NCI-H226 (cell line): ENCODE results near the gene DICER1.
"Not testable (repeated sequence)": the region's sequence is repeated elsewhere in the genome, so short reads cannot be mapped to it uniquely, and the experiment has no call there.

Source experiments
- DNase-seq: peaks from one replicate; pipeline ENCODE4 v3.0.0-alpha.2; 2015

DICER1 gene

DNA sequence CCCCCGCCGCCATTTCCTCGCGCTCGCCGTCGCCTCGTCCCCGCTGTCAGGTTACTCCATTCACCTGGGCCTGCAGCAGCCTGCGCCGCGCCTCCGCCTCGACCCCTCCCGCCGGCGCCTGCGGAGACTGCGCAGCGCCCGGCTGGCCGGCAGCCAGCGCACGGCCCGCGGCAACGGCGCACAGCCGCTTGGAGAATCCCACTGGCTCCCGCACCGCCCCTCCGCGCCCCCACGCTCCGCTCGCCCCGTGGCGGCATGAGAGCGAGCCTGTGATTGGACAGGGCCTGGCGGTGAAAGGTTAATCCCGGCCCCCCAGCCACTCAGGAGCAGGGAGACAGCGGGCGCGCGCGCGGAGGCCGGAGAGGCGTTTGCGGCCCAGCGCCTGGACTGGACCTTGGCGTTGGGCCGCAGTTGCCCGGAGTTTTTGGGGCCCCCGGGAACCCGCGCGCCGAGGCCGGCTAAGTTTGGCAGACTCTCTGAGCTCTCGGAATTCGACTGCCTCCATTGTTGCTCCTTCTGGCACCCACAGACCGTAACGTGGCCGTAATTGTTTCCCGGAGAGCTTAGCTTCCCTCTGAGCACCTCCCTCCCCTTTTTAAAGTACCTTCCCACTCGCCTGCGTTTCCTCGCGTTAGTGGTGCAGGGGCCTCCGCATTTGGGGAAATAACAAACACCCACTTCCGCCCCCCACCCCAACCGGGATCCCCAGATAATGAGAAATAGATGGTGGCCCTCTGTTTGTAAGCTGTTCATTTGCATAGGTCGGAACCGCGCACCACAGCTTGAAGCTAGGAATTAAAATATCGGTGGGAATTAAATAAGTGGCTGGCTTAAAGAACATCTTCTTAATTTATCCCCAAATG lies at the start of gene DICER1:
DICER1 (minus strand) TSS at position 203 of the 863 bp plus-strand sequence. CDS start 24,071 bp downstream, outside the sequence.
- DNase-seq = peak; percentile 85

- no peak for DNase-seq
Observed at GRCh38 chr14:95206534-95206933, 49.2 kb upstream of the DICER1 start.

- DNase-seq = no peak
Observed at GRCh38 chr14:95204705-95205104, 47.4 kb upstream of the DICER1 start.

- DNase-seq = not testable (repeated sequence)
Observed at GRCh38 chr14:95201745-95202144, 44.4 kb upstream of the DICER1 start.

DNA sequence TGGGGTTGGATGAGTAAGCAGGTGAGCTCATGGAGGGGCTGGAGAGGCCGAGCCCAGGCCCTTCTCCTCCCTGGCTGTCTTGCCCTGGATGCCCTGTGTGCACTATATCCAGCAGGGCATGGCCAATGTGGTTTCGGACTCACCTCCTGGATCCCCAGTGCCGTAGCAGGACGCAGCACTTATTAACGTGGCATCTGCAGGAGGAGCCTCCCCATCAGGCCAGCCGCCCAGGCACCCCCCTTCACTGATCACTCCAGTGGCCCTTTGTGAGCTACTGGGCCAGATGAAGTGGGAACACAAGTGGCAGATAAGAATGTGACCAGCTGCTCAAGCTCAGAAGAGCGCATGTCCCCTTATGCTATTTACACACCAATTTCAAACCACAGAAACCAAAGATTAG lies 43.1 kb upstream of the DICER1 start:
- DNase-seq = no peak

DNA sequence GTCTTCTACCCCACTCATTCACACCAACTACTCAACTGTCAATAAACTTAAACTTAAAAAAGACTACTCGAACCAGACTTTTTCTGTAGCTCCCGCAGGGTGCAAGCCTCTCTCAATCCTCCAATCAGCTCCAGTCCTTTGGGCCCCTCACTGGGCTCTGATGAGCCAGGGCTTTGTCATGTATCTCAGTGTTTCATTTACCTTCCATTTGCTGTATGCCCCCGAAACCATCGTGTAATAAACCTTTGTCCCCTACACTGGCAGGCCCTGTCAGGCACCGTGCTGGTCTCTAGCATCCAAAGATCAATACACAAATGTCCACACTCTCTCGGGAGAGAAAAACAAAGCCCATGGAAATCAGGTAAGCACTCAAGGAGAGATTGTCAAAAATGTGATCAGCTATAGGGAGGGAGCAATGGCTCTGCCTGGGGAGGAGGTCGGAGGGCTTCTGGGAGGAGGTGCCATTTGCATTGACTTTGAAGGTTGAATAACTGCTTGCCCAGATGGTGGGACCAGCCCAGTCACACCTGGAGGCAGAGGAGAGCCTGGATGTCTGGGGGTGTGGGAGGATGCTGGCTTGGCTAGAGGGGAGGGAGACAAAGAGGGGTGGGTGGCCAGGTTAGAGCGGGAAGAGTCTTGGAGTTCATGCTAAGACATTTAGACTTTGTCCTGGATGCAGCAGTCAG lies 42.1 kb upstream of the DICER1 start:
- no peak for DNase-seq

GRCh38 chr14:95198320-95198719 lies 41.0 kb upstream of the DICER1 start:
- DNase-seq = no peak

DNA sequence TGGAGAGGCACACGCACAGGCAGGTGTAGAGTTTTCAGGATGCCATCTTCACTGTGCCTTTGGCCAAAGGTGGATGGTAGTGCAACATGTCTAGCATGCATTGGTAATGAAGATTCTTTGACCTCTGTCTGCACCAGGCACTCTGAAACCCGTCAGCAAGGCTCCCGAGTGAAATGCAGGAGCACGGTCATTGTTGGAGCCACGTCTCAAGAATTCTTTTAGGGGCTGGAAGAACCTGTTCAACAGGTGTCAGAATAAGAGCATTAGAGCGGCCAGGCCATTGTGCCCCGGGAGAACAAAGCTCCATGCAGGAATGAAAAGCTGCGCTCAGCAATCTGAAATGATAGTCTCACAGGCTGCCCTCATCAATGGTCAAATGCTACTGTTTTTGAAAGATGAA lies 40.2 kb upstream of the DICER1 start:
- DNase-seq = no peak

DNA sequence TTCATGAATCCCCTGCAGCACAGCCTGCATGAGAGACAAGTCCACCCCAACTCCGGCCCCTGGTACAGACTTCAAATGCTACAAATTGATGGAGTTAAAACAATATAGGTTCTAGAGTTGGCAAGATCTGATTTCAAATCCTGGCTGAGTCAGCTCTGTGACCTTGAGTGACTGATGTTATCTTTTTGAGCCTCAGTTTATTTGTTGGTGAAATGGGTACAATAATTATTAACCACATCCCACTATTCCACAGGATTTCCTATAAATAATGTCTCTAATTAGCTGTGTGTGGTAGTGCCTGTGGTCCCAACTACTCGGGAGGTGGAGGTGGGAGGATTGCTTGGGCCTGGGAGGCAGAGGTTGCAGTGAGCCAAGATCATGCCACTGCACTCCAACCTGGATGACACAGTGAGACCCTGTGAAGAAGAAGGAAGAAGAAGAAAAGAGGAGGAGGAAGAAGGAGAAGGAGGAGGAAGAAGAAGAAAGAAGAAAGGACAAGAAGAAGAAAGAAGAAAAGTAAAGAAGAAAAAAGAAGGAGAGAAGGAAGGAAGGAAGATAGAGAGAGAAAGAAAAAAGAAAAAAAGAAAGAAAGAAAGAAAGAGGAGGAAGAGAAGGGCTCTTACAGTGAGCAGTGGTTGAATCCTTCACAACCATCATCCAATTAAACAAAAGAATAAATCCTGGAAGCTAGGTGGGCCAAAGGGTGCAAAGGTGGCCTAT lies 39.7 kb upstream of the DICER1 start:
- no peak for DNase-seq

- DNase-seq = no peak
Observed at GRCh38 chr14:95196268-95196667, 38.9 kb upstream of the DICER1 start.

DNA sequence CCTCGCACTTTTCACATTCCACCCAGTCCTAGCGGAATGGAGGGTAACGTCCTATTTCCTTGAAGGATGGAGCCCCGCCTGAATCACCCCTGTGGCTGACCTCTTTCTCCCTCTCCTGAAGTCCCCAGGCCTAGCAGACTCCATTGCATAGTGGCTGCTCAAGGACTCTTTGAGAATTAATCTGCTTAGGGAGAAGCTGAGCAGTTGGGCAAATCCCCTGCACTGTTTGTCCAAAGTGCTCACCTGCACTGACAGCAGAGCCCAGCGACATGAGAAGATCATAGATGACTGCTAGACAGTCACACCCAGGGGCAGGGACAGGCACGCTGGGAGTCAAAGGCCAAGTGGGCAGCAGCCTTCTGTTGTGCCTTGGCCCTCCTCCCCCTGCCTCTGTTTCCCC lies 37.7 kb upstream of the DICER1 start:
- no peak for DNase-seq

GRCh38 chr14:95193081-95193480 lies 35.8 kb upstream of the DICER1 start:
- DNase-seq = no peak

- DNase-seq = no peak
Observed at GRCh38 chr14:95192311-95192710, 35.0 kb upstream of the DICER1 start.

DNA sequence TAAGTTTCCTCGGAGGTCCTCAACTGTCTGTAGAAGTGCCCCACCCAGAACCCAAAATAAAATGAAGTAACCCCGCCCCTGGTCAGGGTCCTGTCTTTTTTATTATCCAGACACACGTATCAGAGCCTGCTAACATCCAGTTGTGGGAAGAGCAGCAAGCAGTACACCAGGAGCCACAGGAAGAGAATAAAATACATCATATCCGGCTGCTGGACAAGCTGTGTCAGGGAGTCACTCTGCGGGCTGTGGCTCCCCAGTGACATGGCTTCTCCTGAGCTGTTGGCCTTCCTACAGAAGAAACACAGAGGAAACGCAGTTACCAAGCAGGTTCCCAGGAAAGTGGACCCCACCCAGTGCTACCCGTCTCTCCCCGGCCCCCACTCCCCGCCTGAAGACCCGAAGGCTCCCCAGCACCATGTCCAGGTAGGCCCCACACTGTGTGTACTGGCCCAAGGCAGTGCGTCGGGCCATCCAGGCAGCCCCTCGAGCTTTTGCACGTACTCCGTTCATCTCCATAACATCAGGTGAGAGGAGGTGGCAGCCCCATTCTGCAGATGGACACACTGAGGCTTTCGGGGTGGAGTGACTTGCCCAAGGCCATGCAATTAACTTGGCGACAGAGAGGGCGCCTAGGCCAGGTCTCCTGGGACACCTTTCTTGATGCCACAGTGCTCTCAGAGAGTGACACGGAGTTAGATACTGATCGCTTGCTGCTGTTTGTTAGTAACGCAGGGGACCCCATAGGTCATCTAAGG lies 34.3 kb upstream of the DICER1 start:
- DNase-seq = no peak

- no peak for DNase-seq
Observed at GRCh38 chr14:95190857-95191256, 33.5 kb upstream of the DICER1 start.

- DNase-seq = no peak
Observed at GRCh38 chr14:95190346-95190840, 33.1 kb upstream of the DICER1 start.

GRCh38 chr14:95189367-95190132 lies 32.2 kb upstream of the DICER1 start:
- no peak for DNase-seq

DNA sequence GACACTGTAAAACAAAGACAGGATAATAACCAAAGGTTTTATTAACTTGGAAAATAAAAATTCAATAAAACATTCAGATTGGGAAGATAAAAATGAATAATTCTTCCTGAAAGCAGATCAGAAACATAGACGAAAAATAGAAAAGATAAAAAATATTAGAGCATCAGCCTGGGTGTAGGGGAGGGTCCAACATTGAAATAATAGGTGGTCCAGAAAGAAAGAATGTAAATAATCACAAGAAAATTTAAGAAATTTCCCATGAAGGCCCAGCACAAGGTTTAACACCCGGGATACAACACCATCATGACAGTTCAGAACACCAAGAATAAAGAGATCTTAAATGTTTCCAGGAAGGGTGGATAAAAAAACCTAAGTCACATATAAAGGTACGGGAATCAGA lies 31.1 kb upstream of the DICER1 start:
- DNase-seq = no peak

GRCh38 chr14:95185767-95186392 lies 28.6 kb upstream of the DICER1 start:
- no peak for DNase-seq

DNA sequence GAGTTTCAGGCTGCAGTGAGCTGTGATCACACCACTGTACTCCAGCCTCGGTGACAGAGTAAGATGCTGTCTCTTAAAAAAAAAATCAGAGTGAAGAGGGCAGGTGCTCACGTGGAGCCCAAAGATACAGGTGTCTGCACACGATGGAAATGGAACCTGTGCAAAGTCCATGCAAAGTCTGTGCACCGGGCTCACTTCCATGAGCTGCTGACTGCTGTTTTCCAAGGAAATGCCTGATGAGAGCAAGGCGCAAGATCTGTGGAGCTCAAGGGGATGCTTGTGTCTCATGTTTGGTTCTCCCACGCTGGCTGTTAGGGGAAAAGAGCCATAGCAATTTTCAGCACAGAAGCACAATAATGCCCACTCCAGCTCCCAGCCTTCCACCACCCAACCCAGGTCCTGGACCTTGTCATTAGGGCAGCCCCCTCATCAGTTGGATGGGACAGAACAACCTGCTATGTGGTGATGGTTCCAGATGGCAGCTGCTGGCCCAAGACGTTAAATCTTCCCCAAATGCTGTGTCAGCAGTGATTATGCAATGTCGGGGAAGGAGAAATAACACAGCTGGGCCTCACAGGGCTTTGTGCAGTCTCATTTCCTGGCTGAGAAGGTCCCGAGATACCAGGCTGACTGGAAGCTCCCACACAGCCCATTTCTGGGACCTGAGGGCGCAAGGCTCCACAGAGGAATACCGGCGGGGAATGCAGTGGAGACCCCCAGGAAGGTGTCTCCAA lies 27.9 kb upstream of the DICER1 start:
- no peak for DNase-seq

DNA sequence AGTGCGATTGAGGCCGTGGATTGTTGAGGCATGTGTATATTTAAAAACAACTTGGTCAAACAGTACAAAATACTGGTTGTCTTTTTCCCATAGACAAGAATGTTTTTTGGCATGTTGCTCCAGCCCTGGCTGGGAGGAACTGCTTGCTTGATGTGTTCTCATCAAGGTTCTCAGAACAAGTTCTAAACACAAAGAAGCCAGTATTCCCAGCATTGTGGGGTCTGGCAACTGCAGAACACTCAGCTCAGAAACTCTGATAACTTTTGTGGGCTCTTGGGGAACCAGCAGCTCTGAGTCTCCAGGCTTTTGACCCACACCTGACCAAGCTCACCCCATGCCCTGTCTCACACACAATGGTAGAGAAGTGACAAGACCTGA lies 27.1 kb upstream of the DICER1 start:
- no peak for DNase-seq
